Tibial artery (tissue), 4 donors: ENCODE results near the gene SH3GL1.
A peak's percentile ranks its signal among the peaks of the same experiment; 100 is the strongest.

Source experiments
- DNase-seq, 2 donors: peaks; one replicate each; pipeline ENCODE4 v3.0.0-alpha.2; 2019
- H3K27ac ChIP-seq, 2 donors: fragments of 200-600 bp; sonication (generic) in 1 of 2; 1 replicate in 1 of 2; 2 replicates in 1 of 2; pipeline ENCODE4 v1.5.1; 2018 to 2019; ENCODE audit warnings: mild to moderate bottlenecking in 1 of 2
- H3K27me3 ChIP-seq, 2 donors: fragments of 200-600 bp; sonication (generic) in 1 of 2; one replicate each; pipeline versions ENCODE4 v1.5.1 to v1.6.0; 2016 to 2019
- H3K36me3 ChIP-seq, 3 donors: fragments of 200-600 bp; sonication (generic) in 2 of 3; one replicate each; pipeline ENCODE4 v1.5.1; 2016 to 2019; ENCODE audit warnings: mild to moderate bottlenecking in 2 of 3
- H3K4me1 ChIP-seq, 4 donors: fragments of 200-600 bp; sonication (generic) in 2 of 4; 1 replicate in 3 of 4; 2 replicates in 1 of 4; pipeline ENCODE4 v1.5.1; 2016 to 2019
- H3K4me3 ChIP-seq, 2 donors: fragments of 200-600 bp; sonication (generic) in 1 of 2; 1 replicate in 1 of 2; 2 replicates in 1 of 2; pipeline ENCODE4 v1.5.1; 2018 to 2019; ENCODE audit warnings: mild to moderate bottlenecking in 2 of 2
- H3K9me3 ChIP-seq, 3 donors: fragments of 200-600 bp; sonication (generic) in 1 of 3; one replicate each; pipeline ENCODE4 v1.5.1; 2016 to 2019
- intact Hi-C: fragments of 100-400 bp; cut with DNase I; formaldehyde crosslinking; loops from one replicate; pipeline ENCODE4 v1.15.0; 2023; ENCODE audit warnings: low total_unique reads
- TF ChIP-seq, protein P1 (sequence below), 2 experiments: fragments of 200-600 bp in 1 of 2; fragments of 450-650 bp in 1 of 2; IDR thresholded peaks; one replicate each; pipeline ENCODE4 v1.5.1; 2017 to 2019; ENCODE audit warnings: antibody characterized with exemption in 2 of 2, mild to moderate bottlenecking in 1 of 2, moderate library complexity in 1 of 2

The SH3GL1 gene

DNA sequence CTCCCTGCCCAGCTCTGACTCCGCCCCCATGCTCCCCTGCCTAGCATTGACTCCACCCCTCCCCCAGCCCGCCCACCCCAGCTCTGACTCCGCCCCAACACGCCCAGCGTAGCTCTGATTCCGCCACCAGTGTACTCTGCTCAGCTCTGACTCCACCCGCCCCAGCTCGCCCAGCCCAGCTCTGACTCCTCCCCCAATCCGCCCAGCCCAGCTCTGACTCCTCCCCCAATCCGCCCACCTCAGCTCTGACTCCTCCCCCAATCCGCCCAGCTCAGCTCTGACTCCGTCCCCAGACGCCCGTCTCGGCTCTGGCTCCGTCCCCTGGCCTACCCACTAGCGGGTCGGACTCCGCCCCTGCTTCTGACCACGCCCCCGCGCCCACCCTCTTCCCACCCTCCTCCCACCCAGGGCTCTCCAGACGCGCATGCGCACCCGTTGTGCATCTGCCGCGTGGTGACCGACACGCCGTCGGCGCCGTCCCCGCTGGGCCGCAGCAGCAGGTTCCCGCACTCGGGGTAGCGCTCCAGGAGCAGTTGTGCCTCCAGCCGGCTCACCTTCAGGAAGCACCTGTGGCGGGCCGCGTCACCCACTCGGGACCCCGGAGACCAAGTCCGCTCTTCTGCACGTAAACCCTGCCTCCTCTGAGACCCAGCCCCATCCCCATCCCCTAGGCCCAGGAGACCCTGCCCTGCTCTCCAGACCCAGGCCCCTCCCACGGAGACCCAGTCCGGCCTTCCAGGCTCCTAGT is 71.9 kb downstream of the SH3GL1 start:
- Histone ChIP-seq H3K27me3 (peaks cover 0 to 47% of the 10 kb centered on the region in 2 donors), H3K4me3 (peak overlapping the region; percentile 30 to 45), H3K4me1 (peaks cover 0 to 26% (median 19%) of the 10 kb centered on the region in 4 donors), H3K36me3 (peaks cover 0 to 12% (median 0%) of the 10 kb centered on the region in 3 donors), H3K9me3 (no peaks in the 10 kb centered on the region), H3K27ac (peak overlapping the region in 1 of 2 donors; percentile 44)
- peak; percentile 66 to 96 for DNase-seq
- TF ChIP-seq, protein P1, sequence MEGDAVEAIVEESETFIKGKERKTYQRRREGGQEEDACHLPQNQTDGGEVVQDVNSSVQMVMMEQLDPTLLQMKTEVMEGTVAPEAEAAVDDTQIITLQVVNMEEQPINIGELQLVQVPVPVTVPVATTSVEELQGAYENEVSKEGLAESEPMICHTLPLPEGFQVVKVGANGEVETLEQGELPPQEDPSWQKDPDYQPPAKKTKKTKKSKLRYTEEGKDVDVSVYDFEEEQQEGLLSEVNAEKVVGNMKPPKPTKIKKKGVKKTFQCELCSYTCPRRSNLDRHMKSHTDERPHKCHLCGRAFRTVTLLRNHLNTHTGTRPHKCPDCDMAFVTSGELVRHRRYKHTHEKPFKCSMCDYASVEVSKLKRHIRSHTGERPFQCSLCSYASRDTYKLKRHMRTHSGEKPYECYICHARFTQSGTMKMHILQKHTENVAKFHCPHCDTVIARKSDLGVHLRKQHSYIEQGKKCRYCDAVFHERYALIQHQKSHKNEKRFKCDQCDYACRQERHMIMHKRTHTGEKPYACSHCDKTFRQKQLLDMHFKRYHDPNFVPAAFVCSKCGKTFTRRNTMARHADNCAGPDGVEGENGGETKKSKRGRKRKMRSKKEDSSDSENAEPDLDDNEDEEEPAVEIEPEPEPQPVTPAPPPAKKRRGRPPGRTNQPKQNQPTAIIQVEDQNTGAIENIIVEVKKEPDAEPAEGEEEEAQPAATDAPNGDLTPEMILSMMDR (IDR thresholded peaks at IDR 0.05): no peak
- intact Hi-C loops: no loop called here

DNA sequence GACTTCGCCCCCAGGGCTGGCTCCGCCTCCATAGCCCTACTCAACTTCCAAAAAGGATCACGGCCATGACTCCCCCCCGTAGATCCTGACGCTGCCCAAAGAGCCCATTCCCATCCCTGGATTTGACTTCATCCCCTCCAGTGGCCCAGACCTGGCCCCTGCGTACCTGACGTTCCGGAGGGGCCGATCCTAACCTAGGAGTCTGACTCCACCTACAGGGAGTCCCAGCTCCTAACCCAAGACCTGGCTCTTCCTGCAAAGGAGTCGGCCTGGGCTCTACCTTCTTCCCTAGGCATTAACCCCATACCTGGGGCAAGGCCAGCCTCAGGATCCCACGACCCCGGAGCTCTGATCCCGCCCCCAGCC is 72.5 kb downstream of the SH3GL1 start:
- H3K4me3 ChIP-seq: peak overlapping the region in 1 of 2 donors; percentile 45
- no peaks in the 10 kb centered on the region for H3K9me3 ChIP-seq
- H3K27me3 ChIP-seq: peaks cover 0 to 48% of the 10 kb centered on the region in 2 donors
- H3K27ac ChIP-seq: peak overlapping the region in 1 of 2 donors; percentile 44
- H3K4me1 ChIP-seq: peaks cover 0 to 26% (median 19%) of the 10 kb centered on the region in 4 donors
- peaks cover 0 to 12% (median 0%) of the 10 kb centered on the region in 3 donors for H3K36me3 ChIP-seq
- TF ChIP-seq, protein P1 (IDR thresholded peaks at IDR 0.05): no peak
- DNase-seq: no peak
- intact Hi-C loops: no loop called here

DNA sequence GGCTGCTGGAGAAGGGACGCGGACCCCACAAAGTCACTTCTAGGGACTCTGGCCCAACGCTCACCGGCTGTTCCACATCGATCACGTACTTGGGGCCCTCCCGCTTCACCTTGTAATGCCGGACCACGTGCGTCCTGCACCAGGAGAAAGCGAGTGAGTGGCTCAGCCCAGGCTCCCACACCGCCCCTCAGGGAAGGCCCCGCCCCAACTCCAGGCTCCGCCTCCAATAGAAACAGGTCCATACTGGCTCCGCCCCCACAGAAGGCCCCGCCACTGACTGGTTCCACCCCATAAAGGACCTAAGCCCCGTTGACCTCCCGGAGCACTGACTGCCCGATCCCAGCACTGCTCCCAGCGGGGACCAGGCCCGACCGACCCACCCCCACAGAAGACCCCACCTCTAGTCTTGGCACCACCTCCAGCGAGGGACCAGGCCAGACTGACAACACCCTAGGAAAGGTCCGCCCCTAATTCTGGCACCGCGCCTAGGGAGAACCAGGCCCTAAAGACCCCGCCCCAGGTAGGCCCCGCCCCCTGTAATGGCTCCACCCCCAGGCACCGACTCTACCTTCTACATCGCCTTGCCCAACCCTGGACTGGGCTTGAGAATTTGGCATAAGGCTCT is 73.0 kb downstream of the SH3GL1 start:
- Histone ChIP-seq H3K36me3 (peaks cover 0 to 12% (median 0%) of the 10 kb centered on the region in 3 donors), H3K9me3 (no peaks in the 10 kb centered on the region), H3K4me1 (peaks cover 0 to 26% (median 19%) of the 10 kb centered on the region in 4 donors), H3K27ac (peak overlapping the region in 1 of 2 donors; percentile 44), H3K4me3 (peak overlapping the region in 1 of 2 donors; percentile 45), H3K27me3 (peaks cover 0 to 50% of the 10 kb centered on the region in 2 donors)
- TF ChIP-seq, protein P1 (IDR thresholded peaks at IDR 0.05): no peak
- DNase-seq: peak; percentile 32 to 85
- intact Hi-C loops: no loop called here

DNA sequence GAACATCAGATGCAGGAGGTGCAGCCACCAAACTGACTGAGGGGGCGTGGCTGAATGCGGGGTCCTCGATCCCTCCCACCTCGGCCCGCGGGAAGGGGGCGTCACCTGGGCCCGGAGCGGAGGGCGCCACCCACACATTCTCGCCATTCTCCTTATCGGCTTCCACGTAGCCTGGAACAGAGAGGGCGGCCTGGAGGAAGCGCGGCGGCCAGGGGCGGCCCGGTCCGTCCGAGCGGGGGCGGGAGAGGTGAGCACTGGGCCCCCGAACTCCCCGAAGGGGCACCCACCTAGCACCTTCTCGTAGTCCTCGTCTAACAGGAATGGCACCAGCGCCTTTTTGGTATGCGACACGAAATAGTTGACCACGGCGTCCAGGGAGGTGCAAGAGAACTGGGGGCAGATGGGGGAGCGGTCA is 73.5 kb downstream of the SH3GL1 start:
- DNase-seq: no peak
- no peak overlapping the region for H3K4me3 ChIP-seq
- H3K36me3 ChIP-seq: peaks cover 0 to 12% (median 0%) of the 10 kb centered on the region in 3 donors
- H3K9me3 ChIP-seq: no peaks in the 10 kb centered on the region
- H3K4me1 ChIP-seq: peaks cover 0 to 26% (median 19%) of the 10 kb centered on the region in 4 donors
- H3K27me3 ChIP-seq: peaks cover 0 to 50% of the 10 kb centered on the region in 2 donors
- no peak overlapping the region for H3K27ac ChIP-seq
- intact Hi-C loops: no loop called here
- TF ChIP-seq, protein P1 (IDR thresholded peaks at IDR 0.05): no peak

DNA sequence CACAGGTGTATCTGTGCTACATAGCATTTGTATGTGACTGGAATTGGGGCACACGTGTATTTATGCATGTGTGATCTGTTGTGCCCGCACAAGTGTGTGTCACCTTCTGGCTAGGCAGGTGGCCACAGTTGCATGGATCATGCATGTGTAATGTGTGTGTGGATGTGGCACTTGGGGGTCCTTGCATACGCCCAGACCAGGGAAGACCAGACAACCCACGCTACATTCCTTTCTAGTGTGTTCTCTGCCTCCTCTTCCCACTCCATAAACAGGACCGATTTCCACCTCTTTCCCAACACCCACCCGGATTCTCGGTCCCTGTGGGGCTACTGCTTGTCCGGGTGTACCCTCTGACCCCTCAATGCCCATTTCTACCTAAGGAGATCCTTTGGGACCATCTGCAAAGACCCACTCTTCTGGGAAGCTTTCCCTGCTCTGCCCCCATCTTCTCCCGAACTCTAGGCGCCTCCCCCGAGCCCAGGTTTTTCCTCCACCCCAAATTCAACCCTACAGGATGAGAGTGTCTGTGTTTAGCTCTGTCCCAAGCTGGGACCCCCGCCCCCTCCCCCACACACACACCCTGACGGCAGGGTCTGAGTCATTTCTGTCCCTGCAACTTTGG is 74.0 kb downstream of the SH3GL1 start:
- Histone ChIP-seq H3K36me3 (peaks cover 0 to 7% (median 0%) of the 10 kb centered on the region in 3 donors), H3K27ac (no peak overlapping the region), H3K4me1 (peaks cover 0 to 26% (median 19%) of the 10 kb centered on the region in 4 donors), H3K9me3 (no peaks in the 10 kb centered on the region), H3K27me3 (peaks cover 0 to 50% of the 10 kb centered on the region in 2 donors), H3K4me3 (no peak overlapping the region)
- TF ChIP-seq, protein P1 (IDR thresholded peaks at IDR 0.05): no peak
- intact Hi-C loops: no loop called here
- no peak for DNase-seq
